Thyroid gland (tissue), 4 donors: Measurements from ENCODE around the gene WNT8B.

Experiments
- POLR2A ChIP-seq, 2 donors: fragments of 450-650 bp; IDR thresholded peaks; one replicate each; pipeline ENCODE4 v1.6.1; 2017; ENCODE audit warnings: antibody characterized with exemption in 2 of 2, mild to moderate bottlenecking in 2 of 2, moderate library complexity in 1 of 2
- TF ChIP-seq, protein P1 (sequence below), 6 experiments: fragments of 200-600 bp in 3 of 6; fragments of 450-650 bp in 3 of 6; sonication (generic) in 3 of 6; IDR thresholded peaks; one replicate each; pipeline ENCODE4 v1.5.1; 2016 to 2019; ENCODE audit warnings: antibody characterized with exemption in 6 of 6, mild to moderate bottlenecking in 2 of 6, inconsistent platforms in 1 of 6, moderate library complexity in 1 of 6

GRCh38 chr10:100436255-100436654, 26.6 kb upstream of the WNT8B start:
- TF ChIP-seq, protein P1, sequence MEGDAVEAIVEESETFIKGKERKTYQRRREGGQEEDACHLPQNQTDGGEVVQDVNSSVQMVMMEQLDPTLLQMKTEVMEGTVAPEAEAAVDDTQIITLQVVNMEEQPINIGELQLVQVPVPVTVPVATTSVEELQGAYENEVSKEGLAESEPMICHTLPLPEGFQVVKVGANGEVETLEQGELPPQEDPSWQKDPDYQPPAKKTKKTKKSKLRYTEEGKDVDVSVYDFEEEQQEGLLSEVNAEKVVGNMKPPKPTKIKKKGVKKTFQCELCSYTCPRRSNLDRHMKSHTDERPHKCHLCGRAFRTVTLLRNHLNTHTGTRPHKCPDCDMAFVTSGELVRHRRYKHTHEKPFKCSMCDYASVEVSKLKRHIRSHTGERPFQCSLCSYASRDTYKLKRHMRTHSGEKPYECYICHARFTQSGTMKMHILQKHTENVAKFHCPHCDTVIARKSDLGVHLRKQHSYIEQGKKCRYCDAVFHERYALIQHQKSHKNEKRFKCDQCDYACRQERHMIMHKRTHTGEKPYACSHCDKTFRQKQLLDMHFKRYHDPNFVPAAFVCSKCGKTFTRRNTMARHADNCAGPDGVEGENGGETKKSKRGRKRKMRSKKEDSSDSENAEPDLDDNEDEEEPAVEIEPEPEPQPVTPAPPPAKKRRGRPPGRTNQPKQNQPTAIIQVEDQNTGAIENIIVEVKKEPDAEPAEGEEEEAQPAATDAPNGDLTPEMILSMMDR (IDR thresholded peaks at IDR 0.05), result no peak
- TF ChIP-seq POLR2A (IDR thresholded peaks at IDR 0.05), result no peak
